IMR-90 (cell line): ENCODE measurements around the gene NCR2.

ENCODE experiments used
- BHLHE40 ChIP-seq: fragments of 150-350 bp; IDR thresholded peaks from 2 replicates; pipeline ENCODE4 v1.6.1; 2016; ENCODE audit warnings: mild to moderate bottlenecking, low read depth, low read length
- CEBPB ChIP-seq: IDR thresholded peaks from 2 replicates; pipeline ENCODE4 v1.6.1; 2012; ENCODE audit warnings: low read depth, low read length, improper control_type of control experiment
- CTCF ChIP-seq: conservative IDR thresholded peaks from 2 replicates; pipeline ENCODE4 v1.5.1; 2012; ENCODE audit warnings: mild to moderate bottlenecking, low read depth, low read length, improper control_type of control experiment
- MAFK ChIP-seq: IDR thresholded peaks from 2 replicates; pipeline ENCODE4 v1.6.1; 2012; ENCODE audit warnings: low read depth, low read length, improper control_type of control experiment
- MAZ ChIP-seq: IDR thresholded peaks from 2 replicates; pipeline ENCODE4 v1.6.1; 2012; ENCODE audit warnings: low read depth, mild to moderate bottlenecking, low read length, improper control_type of control experiment, moderate library complexity, borderline replicate concordance
- POLR2A ChIP-seq: IDR thresholded peaks from 2 replicates; pipeline ENCODE4 v1.6.1; 2012; ENCODE audit warnings: mild to moderate bottlenecking, low read depth, low read length
- RAD21 ChIP-seq: IDR thresholded peaks from 2 replicates; pipeline ENCODE4 v1.6.1; 2012; ENCODE audit warnings: low read length, improper control_type of control experiment
- RCOR1 ChIP-seq: IDR thresholded peaks from 2 replicates; pipeline ENCODE4 v1.6.1; 2012; ENCODE audit warnings: mild to moderate bottlenecking, low read length, improper control_type of control experiment; ENCODE audit not compliant: insufficient replicate concordance
- RFX5 ChIP-seq: IDR thresholded peaks from 2 replicates; pipeline ENCODE4 v1.8.0; 2012; ENCODE audit warnings: low read depth, mild to moderate bottlenecking, low read length, moderate library complexity
- USF2 ChIP-seq: fragments of 150-350 bp; IDR thresholded peaks from 2 replicates; pipeline ENCODE4 v1.6.1; 2017; ENCODE audit warnings: mild to moderate bottlenecking, antibody characterized with exemption, low read length, low read depth

- no peak for TF ChIP-seq CTCF
- TF ChIP-seq POLR2A: no peak
- TF ChIP-seq RCOR1: no peak
- no peak for TF ChIP-seq USF2
- no peak for TF ChIP-seq BHLHE40
- TF ChIP-seq RFX5: no peak
- TF ChIP-seq CEBPB: no peak
- TF ChIP-seq MAFK: no peak
- TF ChIP-seq MAZ: no peak
- no peak for TF ChIP-seq RAD21
Observed at GRCh38 chr6:41335943-41336342, 535 bp downstream of the NCR2 start.
